Mesenteric fat pad (tissue), 1 donor: ENCODE data around the gene VAC14. TPM values are rescaled to one million over a fixed set of nuclear protein-coding genes. Genes with fewer than 3 reads are reported as not detected.

Experiments used
- DNase-seq: peaks from one replicate; pipeline ENCODE4 v3.0.0-alpha.2; 2020; ENCODE audit warnings: low spot score
- total RNA-seq: library from RNA; stranded (reverse); fragmentation: NEBNext Ultra II Directional; extraction: Animal tissue kit (Norgen Biotek cat#: 25700); gene quantifications from one replicate; pipeline ENCODE4 v1.2.1, GENCODE V29; 2021
- donor health status: DM: yes; HTN: yes; CAD: no.

Gene VAC14
- total RNA-seq, 1 donor from 2014 or later, result 37.6 TPM

DNA sequence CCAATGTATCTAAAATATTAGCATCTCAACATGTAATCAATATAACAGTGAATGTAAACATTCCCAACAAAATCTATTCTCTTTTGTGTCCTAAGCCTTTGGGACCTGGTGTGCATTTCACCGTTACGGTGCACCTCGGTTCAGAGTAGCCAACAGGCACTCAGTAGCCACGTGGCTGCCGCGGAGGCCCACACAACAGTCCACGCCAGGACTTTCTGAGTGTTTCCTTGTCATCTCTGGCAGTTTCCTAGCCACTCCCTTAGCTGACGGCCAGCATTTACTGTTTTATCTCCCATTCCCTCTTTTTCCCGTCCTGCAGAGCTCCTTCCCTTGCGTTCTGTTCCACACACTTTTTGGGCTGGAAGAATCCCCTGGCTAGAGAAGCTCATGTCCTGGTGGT, 36.3 kb downstream of the VAC14 start:
- DNase-seq, result no peak

DNA sequence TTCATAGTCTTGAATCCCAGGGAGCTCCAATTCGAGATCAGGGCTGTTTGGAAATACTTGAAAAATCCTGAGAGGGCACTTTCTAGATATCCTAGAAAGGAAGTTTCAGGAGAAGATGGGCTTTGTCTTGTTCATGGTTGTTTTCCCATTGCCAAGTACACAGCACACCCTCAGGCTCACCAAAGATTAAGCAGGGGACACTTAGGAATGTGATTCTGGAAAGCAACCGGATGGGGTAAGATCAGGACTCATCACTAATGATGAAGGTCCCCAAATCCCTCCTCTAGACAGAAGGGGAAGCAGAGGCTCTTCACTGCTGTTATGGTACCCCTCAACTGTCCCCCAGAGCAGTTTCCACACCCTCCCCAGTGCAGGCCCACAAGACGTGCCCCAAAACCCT, 40.7 kb downstream of the VAC14 start:
- no peak for DNase-seq

DNA sequence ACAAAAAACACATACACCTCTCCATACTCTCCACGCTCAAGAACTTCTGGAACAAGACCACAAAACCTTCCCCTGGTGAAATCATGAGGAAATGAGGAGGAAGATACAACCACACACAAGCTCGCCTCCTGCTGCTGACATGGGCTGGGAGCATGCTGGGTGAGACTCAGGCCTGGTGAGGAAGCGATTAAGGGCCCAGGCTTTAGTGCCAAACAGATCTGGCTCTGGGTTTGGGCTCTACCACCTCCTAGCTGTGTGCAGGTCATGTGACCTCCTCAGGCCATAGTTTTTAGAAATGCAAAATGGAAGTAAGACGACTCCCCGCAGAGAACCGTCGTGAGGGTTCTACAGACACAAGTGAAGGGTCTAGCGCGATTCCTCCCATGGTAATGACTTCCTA, 41.3 kb downstream of the VAC14 start:
- no peak for DNase-seq

DNA sequence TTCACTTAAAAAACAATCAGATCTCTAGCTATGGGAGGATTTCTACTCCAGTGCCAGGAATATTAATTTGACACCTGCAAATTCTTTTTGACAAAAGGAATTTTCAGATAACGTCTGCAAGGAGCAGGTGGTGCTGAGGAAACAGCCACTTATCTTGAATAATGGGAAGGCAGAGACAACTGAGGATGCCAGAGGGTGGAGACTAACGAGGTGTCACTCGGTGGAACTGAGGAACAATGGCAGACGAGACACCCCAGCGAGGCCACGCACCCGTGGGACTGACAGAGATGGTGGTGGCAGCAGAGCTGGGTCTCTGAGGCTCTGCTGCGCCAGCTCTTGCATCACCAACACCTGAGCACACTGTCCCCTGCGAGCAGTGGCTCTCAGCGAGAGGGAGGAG, 42.2 kb downstream of the VAC14 start:
- DNase-seq, result no peak

DNA sequence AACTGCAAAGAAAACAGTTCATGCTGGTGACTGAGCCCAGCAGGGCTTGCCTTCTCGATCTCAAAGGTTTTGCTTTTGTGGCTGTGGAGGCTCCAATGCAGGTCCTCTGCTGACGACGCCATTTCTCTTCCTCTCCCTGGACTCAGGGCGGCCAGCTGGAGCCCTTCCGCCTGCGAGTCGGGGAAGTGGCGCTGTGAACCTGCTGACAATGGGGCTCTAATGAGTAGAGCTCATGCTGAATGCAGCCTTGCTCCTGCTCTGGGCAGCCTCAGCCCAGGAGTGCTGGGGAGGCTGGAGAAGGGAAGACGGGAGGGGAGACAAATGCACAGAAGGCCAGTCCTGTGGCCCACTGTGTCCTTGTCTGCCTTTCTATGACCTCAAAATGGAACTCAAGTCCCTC, 43.8 kb downstream of the VAC14 start:
- no peak for DNase-seq

DNA sequence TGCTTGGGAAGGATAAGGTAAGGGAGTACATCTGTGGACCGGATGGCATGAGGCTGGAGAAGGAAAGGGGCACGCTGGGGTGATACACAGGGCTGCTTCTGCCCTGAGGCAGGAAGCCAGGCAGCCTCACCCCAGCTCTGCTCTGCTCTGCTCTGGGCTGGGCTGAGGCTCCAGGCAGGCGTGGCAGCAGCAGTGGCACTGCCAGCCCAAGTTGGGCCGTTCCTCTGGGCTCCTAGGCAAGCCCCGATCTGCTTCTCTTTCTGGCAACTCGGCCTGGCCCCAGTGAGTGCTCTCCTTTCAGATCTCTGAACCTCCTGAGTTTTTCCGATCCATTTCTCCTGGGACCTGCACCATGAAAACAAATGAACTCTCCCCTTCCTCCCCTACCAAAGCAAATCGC, 44.9 kb downstream of the VAC14 start:
- DNase-seq, result no peak

DNA sequence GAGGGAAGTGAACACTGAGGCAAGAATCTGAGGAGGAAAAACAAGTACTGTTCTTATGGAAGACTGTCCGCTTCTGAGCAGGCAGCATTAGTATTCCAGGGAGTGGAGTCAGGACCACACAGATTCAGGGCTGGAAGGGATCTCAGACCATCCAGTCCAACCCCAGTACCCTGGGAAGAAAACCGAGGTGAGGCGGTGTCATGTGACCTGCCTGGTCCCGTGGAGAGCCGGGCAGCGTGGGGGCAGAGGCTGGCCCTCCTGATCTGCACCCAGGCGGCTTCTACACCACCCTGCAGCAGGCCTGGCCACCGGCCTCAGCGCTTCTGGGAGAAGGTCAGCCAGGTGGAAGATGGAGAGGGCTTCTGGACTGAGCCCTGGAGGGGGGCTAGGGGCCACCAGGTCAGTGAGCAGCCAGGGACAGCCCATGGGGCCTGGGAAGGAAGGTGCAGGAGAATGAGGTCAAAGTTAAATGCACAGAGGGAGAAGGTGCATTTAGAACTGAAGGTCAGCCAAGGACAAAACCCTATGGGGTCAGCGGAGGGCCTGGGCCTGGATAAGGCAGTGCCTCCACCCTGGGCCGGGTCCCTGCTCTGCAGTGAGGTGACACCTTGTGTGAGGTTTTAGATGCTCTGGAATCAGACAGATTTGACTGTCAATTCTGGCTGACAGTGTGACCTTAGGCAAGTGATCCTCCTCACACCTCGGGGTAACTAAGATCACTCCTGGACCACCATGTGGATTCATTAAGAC, 45.9 kb downstream of the VAC14 start:
- DNase-seq, result no peak

DNA sequence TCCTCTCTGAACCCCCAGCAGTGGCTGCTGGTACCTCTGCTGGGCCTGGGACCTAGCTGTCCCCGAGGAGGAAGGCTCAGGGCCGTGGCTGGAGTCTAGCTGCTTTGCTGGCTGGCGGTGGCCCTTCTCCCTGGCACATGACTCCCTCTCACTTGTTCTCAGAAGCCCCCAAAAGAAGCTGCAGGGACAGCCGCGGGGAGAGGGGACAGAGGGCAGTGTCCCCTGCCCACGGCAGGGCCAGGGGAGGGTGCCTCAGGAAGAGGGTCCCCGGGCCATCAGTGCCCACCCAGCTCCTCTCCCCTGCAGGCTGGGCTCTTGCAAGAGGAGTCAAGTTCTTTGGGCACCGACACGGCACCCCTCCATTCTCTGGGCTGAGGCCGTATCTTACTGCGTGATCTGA, 46.6 kb downstream of the VAC14 start:
- no peak for DNase-seq

DNA sequence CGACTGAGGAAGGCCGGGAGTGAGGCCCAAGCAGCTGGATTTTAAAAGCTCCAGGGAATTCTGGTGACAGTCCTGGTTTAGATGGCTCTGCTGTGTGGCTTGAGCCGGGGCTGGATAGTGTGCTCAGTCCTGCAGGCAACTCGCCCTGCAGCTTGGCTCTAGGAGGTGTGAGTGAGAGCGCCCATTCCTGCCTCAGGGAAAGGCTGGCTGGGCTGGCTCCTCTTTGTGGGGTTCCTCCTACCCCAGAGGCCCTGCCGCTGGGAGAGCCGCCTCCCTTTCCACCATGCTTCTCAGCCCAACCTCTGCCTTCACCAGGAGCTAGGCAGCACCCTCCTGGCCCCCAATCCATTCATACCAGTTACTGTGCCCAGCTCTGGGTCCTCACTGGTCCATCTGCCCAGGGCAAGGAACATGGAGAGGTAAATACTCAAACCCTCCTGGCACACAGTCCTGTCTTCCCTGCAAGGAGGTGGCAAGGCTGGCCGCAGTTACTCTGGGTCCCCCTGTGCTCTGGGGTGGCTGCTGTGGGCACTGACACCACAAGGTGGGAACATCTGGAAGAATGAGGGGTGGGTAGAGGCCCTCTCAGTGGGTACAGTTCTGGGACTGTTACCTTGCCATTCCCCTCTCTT, 47.1 kb downstream of the VAC14 start:
- DNase-seq, result no peak

DNA sequence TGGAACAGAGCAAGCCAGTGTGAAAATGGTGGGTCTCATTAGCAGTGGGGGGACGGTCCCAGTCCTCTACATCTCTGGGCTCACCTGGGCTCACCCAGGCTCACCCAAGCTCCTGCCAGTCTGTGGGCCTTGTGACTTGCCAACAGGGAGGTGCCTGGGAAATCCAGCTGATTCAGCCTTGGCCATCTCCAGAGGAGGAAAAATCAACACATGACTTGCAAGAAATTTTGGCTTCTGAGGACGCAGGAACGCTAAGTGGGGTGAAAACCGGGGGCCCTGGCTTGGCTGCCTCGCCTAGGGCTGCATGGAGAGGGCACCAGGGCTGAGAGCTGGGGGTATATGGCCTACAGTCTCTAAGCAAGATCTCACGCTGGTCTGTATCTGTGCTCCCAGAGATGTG, 47.7 kb downstream of the VAC14 start:
- DNase-seq, result no peak

DNA sequence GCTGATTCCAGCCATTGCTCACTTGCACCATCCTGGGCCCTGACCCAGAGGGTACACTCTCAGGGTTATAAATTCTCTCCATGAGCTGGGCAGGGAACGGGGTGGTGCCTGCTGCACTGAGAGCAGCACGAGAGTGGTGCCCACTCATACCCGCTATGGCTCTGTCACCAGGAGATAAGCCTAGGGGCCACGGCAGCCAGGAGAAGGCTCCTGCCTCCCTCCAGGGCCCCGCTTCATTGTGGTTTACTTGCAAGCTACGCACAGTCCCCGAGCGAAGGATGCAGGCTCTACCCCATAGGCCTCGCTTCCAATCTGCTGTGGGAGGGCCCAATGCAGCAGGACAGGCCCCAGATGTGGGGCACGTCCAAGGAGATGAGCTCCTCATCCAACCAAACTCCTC, 48.5 kb downstream of the VAC14 start:
- DNase-seq, result no peak

DNA sequence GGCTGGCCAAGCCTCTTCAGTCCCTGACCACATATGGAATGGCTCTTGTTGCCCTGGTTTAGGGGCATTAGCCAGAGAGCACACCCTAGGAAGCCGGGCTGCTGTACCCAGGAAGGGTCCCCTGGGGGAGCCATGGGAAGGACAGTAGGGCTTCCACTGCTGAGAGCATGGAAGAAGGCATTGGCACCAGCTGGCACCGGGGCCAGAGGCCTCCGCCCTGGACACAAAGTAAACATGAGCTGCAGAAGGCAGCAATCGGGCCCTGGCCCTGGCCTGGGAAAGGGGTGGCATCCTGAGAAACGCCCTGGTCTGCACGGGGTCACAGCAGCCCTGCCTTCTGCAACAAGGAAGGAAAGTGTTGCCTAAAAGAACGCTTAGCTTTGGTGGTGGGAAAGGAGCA, 49.4 kb downstream of the VAC14 start:
- no peak for DNase-seq

DNA sequence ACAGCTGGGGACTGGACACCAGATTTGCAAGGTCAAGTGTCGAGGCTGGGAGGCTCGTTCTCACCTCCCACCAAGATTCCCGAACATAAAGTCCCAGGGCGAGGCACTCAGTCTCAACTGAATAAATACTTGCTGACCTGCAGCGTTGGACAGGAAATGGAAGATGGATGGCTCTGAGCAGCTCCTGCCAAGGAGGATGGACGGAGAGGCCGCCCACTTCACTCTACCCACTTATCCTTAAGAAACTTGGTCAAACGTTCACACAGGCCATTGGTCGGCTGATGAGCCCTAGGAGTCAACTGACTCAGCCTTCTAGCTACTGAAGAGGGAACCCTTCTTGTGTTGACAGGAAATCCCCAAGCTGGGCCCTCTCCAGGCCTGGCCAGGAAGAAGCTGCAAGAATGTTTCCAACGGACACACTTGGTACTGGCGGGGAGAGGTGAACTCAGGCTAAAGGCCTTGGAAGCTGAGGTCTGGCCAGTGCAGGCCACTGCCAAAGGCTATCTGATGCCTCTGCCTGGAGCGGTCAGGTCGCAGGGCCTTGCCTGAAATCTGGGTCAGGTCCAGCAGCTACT, 50.0 kb downstream of the VAC14 start:
- DNase-seq, result no peak

DNA sequence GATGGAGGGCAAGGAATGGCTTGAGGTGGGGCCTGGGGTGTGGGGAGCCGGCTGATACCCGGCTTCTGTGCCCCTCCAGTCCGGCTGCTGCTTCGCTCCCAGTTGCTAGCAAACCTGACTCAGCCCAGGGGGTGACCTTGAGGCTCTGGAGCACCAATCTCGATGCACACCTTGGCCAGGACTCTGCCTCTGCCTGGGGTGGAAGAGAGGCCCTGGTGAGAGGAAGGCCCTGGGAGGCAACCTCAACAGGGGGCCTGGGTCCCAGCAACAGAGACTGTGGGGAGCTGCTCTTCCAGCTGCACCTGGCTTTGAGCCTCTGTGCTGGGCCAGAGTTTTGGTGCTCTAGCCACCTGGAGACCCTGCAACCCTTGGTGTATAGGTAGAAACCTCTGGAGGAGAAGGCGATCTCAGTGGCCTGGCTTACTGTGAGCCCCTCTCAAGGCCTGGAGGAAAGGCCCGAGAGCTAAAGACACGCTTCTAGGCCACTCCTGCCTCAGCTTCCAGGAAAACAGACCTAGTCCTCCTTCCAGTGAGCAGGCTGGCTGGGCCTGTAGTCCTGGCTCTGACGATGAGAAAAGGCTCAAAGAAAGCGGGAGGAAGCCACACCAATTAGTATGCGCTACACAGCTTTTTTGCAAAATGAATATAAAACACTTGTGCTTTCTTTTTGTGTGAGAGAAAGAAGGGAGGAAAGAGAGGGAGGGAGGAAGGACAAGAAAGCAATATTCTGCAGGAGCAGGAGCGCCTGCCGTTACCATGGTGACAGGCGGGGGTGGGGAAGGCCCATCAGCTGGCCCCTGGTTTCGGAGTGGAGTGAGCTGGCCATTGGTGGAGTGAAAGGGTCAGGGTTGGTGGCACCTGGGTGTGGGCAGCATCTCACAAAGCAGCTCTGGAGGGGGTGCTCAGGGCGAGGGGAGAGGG, 51.0 kb downstream of the VAC14 start:
- DNase-seq, result no peak

DNA sequence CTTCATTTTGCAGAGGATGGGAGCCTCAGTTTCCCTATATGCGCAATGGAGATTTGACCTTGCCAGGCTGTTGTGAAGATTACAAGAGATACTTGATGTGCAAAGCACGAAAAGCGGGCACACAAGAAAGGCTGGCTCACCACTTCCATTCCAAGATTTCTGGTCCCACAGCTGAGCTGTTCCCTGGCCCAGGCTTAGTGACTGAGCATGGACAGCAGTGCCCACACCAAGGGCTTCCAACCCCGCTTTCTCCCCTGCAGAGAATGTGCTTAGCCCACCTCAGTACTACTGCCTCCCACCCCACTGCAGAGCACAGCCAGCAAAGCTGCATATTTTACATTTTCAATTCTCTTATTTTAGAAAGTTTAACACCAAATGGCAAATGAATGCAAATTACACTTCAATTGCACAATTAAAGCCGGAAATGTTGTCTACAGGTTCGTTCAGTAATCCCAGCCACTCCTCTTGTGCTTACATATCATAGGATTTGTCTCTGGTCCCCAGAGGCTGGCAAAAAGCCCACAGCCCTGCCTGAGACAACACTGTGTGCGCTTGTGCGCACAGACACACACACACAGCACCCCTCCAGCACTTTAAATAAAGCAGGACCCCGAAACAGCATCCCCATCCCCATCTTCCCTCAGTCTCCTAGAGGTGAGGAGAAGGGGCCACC, 51.8 kb downstream of the VAC14 start:
- DNase-seq, result no peak

DNA sequence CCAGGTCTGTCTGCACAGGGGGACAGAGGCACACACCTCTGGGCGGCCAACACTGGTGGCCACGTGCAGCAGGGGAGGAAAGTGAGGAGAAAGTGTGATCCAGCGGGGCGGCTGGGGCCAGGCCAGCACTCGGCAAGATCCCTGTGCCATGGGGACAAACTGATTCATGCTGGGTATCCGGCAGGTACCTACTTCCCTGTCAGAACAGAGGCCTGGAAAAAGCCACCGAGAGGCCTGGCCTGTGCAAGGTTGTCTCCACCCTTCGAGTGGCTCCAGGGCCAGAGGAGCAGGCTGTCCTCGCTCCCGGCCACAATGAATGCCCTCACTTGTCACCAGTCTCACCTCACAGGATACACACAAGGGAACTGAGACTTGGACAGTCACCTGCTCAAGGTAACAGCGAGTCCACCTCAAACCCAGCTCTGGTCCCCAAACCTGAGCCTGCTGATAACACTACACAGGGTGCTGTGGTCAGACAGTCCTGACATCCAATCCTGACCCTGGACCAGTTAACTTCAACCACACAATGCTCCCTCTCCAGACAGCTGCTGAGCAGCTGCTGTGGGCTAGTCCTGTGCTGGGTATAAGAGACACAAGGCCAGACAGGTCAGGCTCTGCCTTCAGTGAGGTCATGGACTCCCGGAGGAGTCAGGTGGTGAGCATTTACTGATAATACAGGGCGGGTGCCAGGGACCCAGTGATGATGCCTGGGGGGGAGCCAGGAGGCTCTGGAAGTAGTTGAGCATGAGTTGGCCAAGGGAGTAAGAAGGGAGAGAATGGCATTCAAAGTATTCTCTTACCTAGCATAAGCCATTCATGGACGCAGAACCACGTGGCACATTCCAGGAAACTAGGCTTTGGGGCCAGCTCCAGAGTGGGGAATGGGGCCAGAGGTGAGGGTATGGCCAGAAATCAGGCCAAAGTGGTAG, 53.0 kb downstream of the VAC14 start:
- no peak for DNase-seq

DNA sequence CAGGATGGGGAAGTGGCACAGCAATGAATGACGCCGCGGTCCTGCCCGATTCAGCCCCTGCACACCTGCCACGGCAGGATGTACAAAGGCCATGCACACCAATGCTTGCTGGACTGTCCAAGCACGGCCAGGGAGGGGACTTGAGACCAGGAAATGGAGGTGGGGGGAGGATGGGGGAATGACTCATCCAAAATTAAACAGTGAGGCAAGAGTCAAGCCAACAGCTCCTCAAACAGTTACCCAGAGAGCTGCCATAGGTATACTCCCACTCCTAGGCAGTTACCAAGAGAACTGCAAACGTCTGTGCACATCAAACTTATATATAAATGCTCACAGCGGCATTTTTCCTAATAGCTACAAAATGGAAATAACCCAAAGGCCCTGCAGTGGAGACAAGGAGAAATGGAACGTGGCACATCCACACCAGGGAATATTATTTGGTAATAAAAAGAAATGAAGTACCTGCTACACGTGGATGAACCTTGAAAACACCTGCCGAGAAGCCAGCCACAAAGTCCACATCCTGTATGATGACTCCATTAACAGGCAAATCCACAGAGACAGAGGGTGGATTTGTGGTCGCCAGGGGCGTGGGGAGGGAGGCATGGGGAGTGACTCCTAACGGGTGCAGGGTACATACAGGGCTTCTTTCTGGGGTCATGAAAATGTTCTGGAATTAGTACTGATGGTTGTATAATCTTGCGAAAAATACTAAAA, 54.1 kb downstream of the VAC14 start:
- DNase-seq, result no peak

DNA sequence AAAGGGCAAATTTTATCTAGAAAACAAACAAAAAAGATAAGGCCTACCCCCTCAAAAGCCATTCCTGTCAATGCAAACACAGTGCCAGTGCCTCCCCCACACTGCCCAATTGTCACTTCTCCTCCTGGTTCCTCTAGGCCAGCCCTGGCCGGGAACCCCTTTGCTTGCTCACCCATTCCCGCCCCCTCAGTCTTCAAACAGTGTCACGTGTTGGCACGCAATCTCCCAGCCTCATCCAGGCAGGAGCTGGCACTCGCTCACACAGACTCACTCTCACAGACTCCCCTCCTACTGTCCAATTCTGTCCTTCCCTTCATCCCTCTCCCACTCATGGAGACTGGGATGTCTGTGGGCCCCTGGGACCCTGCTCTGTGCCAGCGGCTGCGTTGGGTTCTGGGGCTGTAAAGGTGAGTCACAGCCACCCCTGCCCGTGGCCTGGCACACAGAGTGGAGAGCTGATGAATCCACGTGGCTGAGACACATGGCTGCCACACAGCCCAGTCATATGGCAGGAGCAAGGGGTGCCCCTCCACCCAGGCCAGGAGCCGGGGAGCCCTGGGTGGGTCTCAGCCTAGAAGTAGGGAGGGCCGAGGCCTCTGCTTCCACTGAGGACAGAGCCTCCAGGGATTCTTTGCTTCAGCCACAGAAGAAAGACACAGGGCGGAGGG, 54.8 kb downstream of the VAC14 start:
- peak; percentile 93 for DNase-seq

DNA sequence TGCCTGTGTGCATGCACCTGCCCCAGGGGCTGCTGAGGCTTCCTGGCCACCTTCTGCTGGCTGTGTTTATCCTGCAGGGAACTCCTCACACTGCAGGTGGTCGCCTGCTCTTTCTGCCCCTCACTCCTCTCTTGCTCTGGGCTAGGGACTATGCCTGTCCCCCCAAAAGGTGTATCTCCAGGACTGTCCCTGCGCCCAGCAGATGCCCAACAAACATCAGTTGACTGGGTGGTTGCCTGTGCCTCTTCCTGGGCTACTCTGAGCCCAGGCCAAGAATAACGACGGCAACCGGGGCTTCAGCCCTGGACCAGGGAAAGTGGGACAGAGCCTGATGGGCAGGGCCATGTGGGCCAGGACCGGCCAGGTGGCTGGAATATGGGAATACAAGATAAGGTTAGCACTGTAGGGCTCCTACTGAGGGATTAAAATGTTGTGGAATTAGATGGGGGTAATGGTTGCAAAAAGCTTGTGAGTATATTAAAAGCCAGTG, 55.4 kb downstream of the VAC14 start:
- DNase-seq, result no peak
